Kidney epithelial cell (primary cell): Measurements from ENCODE around the gene ACRV1. TPM values are rescaled to one million over a fixed set of nuclear protein-coding genes. Genes with fewer than 3 reads are reported as not detected.
"Not testable (repeated sequence)": the region's sequence is repeated elsewhere in the genome, so short reads cannot be mapped to it uniquely, and the experiment has no call there.

ENCODE experiments used
- DNase-seq: peaks from one replicate; pipeline ENCODE4 v3.0.0-alpha.2; 2010; ENCODE audit warnings: low read depth
- H3K27me3 ChIP-seq: 2 replicates; pipeline ENCODE4 v1.6.0; 2011; ENCODE audit warnings: low read length; ENCODE audit not compliant: control insufficient read depth, insufficient read depth
- H3K36me3 ChIP-seq: 2 replicates; pipeline ENCODE4 v1.5.1; 2011; ENCODE audit warnings: low read length; ENCODE audit not compliant: control insufficient read depth, insufficient read depth
- H3K4me3 ChIP-seq: 2 replicates; pipeline ENCODE4 v1.5.1; 2011; ENCODE audit warnings: low read depth, mild to moderate bottlenecking, control low read depth, low read length
- total RNA-seq: library from RNA; depleted of rRNA; stranded (reverse); fragments of >200 nt; gene quantifications from 2 replicates; pipeline ENCODE4 v1.2.3, GENCODE V29; 2015
- TF ChIP-seq, protein P1 (sequence below): IDR thresholded peaks from 2 replicates; pipeline ENCODE4 v1.5.1; 2011; ENCODE audit warnings: mild to moderate bottlenecking, moderate library complexity, low read length, control low read depth, inconsistent platforms; ENCODE audit not compliant: insufficient read depth, poor library complexity, severe bottlenecking

The ACRV1 gene, protein sequence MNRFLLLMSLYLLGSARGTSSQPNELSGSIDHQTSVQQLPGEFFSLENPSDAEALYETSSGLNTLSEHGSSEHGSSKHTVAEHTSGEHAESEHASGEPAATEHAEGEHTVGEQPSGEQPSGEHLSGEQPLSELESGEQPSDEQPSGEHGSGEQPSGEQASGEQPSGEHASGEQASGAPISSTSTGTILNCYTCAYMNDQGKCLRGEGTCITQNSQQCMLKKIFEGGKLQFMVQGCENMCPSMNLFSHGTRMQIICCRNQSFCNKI
- not detected in 2 replicates for total RNA-seq

DNA sequence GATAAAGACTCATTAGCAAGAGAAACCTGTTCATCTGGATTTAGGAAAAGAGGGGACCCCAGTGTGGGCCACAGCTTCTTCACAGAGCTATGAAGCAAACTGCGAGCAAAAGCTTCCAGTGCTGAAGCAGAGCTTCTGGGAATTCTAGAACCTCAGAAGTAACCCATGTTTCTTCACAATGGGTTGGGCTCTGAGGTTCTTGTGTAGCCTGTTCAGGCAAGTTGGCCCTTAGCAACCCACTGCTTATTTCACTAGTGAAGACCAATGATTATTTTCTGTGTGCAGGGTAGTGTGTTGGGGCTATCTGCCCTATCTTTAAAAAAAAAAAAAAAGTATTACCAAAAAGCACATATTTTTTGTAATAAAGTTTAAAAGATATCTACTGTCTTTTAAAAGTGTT is at the start of gene ACRV1:
ACRV1 (minus strand) TSS at position 101 of the 400 bp plus-strand sequence; CDS start at position 34, 67 bp downstream.
- TF ChIP-seq, protein P1, sequence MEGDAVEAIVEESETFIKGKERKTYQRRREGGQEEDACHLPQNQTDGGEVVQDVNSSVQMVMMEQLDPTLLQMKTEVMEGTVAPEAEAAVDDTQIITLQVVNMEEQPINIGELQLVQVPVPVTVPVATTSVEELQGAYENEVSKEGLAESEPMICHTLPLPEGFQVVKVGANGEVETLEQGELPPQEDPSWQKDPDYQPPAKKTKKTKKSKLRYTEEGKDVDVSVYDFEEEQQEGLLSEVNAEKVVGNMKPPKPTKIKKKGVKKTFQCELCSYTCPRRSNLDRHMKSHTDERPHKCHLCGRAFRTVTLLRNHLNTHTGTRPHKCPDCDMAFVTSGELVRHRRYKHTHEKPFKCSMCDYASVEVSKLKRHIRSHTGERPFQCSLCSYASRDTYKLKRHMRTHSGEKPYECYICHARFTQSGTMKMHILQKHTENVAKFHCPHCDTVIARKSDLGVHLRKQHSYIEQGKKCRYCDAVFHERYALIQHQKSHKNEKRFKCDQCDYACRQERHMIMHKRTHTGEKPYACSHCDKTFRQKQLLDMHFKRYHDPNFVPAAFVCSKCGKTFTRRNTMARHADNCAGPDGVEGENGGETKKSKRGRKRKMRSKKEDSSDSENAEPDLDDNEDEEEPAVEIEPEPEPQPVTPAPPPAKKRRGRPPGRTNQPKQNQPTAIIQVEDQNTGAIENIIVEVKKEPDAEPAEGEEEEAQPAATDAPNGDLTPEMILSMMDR, result no peak
- no peak for DNase-seq
- no peaks in the 10 kb centered on the region for H3K36me3 ChIP-seq
- no peaks in the 10 kb centered on the region for H3K27me3 ChIP-seq
- H3K4me3 ChIP-seq, result no peak within 1 kb of the TSS

DNA sequence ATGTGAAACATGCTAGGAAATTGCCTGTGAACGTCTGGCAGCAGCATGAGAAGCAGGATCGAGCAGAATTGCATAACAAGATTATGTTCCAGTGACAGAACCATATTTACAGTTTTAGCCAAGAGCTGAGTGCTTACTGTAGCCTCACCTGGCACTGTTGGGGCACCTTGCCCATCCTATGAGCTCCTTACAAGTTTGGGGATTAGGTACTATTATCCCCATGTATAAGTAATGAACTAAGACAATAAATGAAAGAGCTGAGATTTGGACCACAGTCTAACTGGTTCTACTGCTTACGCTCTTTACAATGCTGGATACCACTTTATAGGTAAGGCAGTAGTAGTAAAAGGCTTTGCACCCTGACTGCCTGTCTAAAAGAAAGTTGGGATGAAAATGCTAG is 48.3 kb upstream of the ACRV1 start:
- TF ChIP-seq, protein P1, result no peak
- Histone ChIP-seq H3K4me3 (no peak overlapping the region), H3K36me3 (no peaks in the 10 kb centered on the region), H3K27me3 (no peaks in the 10 kb centered on the region)
- no peak for DNase-seq

DNA sequence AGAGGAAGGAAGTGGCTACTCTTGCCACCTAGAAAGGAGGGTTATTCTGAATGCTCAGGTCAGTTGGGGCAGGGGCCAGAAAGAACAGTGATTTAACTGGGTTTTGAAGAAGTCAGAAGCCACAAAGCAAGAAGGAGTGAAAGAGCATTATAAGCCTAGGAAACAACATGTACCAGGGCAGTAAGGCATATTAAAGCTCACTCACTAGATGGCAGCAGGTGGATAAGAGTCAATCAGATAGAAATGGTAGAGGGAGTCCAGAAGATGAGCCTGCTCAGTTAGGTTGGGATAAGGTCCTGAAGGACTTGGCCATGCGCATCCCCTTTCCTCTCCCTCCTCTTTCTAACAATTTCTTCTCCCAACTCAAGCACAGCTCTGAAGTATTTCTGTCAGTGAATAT is 43.5 kb upstream of the ACRV1 start:
- DNase-seq, result no peak
- TF ChIP-seq, protein P1, result no peak
- no peaks in the 10 kb centered on the region for H3K36me3 ChIP-seq

DNA sequence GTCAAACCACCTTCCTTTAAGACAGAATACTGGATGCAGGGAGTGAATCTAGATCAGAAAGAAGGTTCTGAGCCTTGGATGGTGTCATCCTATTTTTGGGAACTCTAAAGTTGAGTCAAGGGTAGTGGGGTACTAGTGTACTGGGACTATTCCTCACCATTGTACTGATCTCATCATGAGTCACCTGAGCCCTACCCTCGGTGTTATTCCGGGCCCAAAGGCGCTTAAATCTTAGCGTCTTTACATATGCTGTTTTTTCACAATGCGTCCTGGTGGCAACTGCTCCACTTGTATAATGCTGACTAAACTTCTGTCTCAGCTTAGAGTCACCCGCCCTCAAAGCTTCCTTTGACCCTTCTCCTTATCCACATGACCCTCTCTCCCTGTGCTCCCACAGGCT is 40.1 kb upstream of the ACRV1 start:
- no peak for DNase-seq
- TF ChIP-seq, protein P1, result no peak
- no peaks in the 10 kb centered on the region for H3K36me3 ChIP-seq
- H3K27me3 ChIP-seq, result no peaks in the 10 kb centered on the region
- H3K4me3 ChIP-seq, result no peak overlapping the region

More for the DNA sequence above, 43.5 kb upstream of the ACRV1 start:
- Histone ChIP-seq H3K4me3 (no peak overlapping the region), H3K27me3 (no peaks in the 10 kb centered on the region)

DNA sequence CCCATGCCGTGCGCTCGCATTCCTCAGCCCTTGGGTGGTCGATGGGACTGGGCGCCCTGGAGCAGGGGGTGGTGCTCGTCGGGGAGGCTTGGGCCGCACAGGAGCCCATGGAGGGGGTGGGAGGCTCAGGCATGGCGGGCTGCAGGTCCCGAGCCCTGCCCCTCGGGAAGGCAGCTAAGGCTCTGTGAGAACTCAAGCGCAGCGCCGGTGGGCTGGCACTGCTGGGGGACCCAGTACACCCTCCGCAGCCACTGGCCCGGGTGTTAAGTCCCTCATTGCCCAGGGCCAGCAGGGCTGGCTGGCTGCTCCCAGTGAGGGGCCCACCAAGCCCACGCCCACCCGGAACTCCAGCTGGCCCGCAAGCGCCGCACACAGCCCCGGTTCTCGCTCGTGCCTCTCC is 24.0 kb upstream of the ACRV1 start:
- not testable (repeated sequence) for DNase-seq, H3K27me3 ChIP-seq, H3K36me3 ChIP-seq, H3K4me3 ChIP-seq

DNA sequence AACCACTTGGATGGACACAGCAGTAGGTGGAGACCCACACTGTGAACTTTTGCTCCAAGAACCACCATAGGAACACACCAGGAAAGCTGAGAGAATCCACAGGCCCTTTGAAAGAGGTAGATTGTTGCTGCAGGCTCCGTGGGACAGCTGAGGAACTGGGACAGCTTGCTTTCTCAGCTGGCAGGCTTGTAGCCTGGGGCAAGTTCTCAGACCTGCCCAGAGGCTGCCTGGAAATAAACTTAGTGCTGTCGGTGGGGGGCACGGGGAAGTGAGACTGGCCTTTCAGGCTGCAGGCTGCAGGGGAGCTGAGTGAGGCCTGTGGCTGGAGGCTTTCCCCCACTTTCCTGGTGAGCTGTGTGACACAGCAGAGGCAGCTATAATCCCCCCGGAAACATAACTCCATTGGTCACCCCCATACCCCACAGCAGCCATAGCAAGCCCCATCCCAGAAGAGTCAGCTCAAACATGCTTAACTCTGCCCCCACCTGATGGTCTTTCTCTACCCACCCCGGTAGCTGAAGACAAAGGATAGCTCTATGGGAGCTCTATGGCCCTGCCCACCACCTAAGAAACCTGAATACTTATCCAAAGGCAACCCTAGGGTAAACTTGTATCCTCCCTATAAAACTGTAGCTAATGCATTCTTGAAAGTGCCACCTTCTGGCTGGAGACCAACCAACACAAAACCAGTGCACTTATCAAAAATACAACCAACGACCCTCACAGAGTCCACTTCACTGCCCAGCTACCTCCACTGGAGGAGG is 21.4 kb upstream of the ACRV1 start:
- Histone ChIP-seq H3K36me3 (no peaks in the 10 kb centered on the region), H3K27me3 (no peaks in the 10 kb centered on the region), H3K4me3 (no peak overlapping the region)
- TF ChIP-seq, protein P1, result no peak
- no peak for DNase-seq
